GM04503 (cell line): ENCODE results near the gene PPP1R12C.
"Not testable (repeated sequence)": the region's sequence is repeated elsewhere in the genome, so short reads cannot be mapped to it uniquely, and the experiment has no call there.

Source experiments
- DNase-seq: peaks from one replicate; pipeline ENCODE4 v3.0.0-alpha.2; 2012; ENCODE audit warnings: low read depth

PPP1R12C gene

GRCh38 chr19:55116859-55117662, at the start of gene PPP1R12C:
Gene PPP1R12C (minus strand): TSS chr19:55117637. CDS start chr19:55117543, 94 bp downstream.
- DNase-seq: no peak

- peak; percentile 88 for DNase-seq
These were observed 49.3 kb upstream of the PPP1R12C start, which contains the start of gene DNAAF3 for GRCh38 chr19:55166530-55167268. Gene DNAAF3 (minus strand): TSS chr19:55166613. CDS start chr19:55166413, 200 bp downstream.

- DNase-seq: no peak
These were observed 48.6 kb upstream of the PPP1R12C start for GRCh38 chr19:55165952-55166529.

GRCh38 chr19:55161571-55162322, 44.3 kb upstream of the PPP1R12C start:
- DNase-seq: no peak

GRCh38 chr19:55160986-55161365, 43.5 kb upstream of the PPP1R12C start:
- no peak for DNase-seq

- DNase-seq: no peak
These were observed 42.9 kb upstream of the PPP1R12C start for GRCh38 chr19:55160128-55160985.

- no peak for DNase-seq
These were observed 41.7 kb upstream of the PPP1R12C start for GRCh38 chr19:55158848-55159749.

- DNase-seq: no peak
These were observed 41.0 kb upstream of the PPP1R12C start for GRCh38 chr19:55158423-55158822.

- DNase-seq: no peak
These were observed 39.8 kb upstream of the PPP1R12C start, which contains the start of gene TNNI3 for GRCh38 chr19:55157064-55157908. Gene TNNI3 (minus strand): TSS chr19:55157732. CDS start chr19:55157589, 143 bp downstream.

- no peak for DNase-seq
These were observed 39.0 kb upstream of the PPP1R12C start for GRCh38 chr19:55156202-55157063.

GRCh38 chr19:55155784-55156183, 38.3 kb upstream of the PPP1R12C start:
- not testable (repeated sequence) for DNase-seq

GRCh38 chr19:55153652-55154264, 36.3 kb upstream of the PPP1R12C start:
- no peak for DNase-seq

- DNase-seq: no peak
These were observed 34.6 kb upstream of the PPP1R12C start for GRCh38 chr19:55152017-55152416.

GRCh38 chr19:55149078-55150003, 31.9 kb upstream of the PPP1R12C start, which contains the start of gene TNNT1:
Gene TNNT1 (minus strand): TSS chr19:55149206. CDS start chr19:55147157, 2,049 bp downstream.
- no peak for DNase-seq

GRCh38 chr19:55147545-55148251, 30.3 kb upstream of the PPP1R12C start:
- no peak for DNase-seq
